ENCODE measurements around the gene DNAH17. TPM values are rescaled to one million over a fixed set of nuclear protein-coding genes. Genes with fewer than 3 reads are reported as not detected.

Gene DNAH17
- total RNA-seq, 1 donor from 2014 or later: not detected

GRCh38 chr17:78479369-78479768 lies 97.8 kb downstream of the DNAH17 start:
- TF ChIP-seq EZH2 (IDR thresholded peaks at IDR 0.05) (no peak), CTCF (IDR thresholded peaks at IDR 0.05) (no peak), EZH2phosphoT487 (IDR thresholded peaks at IDR 0.05) (no peak)
- Histone ChIP-seq H3F3A (ENCODE audit: low read depth) (no peaks in the 10 kb centered on the region), H3K4me2 (no peak overlapping the region), H3K4me1 (no peaks in the 10 kb centered on the region), H4K20me1 (ENCODE audit: low read depth) (no peaks in the 10 kb centered on the region), H3K27me3 (no peaks in the 10 kb centered on the region), H2AFZ (replicated peaks) (no peak overlapping the region), H3K9me3 (ENCODE audit: low read depth) (no peaks in the 10 kb centered on the region), H3K79me2 (ENCODE audit: low read depth) (no peaks in the 10 kb centered on the region), H3K4me3 (no peak overlapping the region), H3K36me3 (no peaks in the 10 kb centered on the region), H3K9ac (no peak overlapping the region), H3K27ac (no peak overlapping the region)
- H3K27me3 Mint-ChIP-seq (ENCODE audit: insufficient read depth, low read depth): peaks cover 13% of the 10 kb centered on the region
- no peaks in the 10 kb centered on the region for H3K9me3 Mint-ChIP-seq
- H3K36me3 Mint-ChIP-seq: no peaks in the 10 kb centered on the region
- H3K27ac Mint-ChIP-seq: no peak overlapping the region
- no peak overlapping the region for H3K4me3 Mint-ChIP-seq
- H3K4me1 Mint-ChIP-seq: no peaks in the 10 kb centered on the region
- DNase-seq (ENCODE audit: low spot score): no peak

- H3K4me1 Mint-ChIP-seq: no peaks in the 10 kb centered on the region
- no peaks in the 10 kb centered on the region for H3K9me3 Mint-ChIP-seq
- H3K4me3 Mint-ChIP-seq: no peak overlapping the region
- Histone ChIP-seq H3K4me3 (no peak overlapping the region), H3K79me2 (ENCODE audit: low read depth) (no peaks in the 10 kb centered on the region), H3K4me2 (no peak overlapping the region), H3K27me3 (no peaks in the 10 kb centered on the region), H3K9me3 (ENCODE audit: low read depth) (no peaks in the 10 kb centered on the region), H2AFZ (replicated peaks) (no peak overlapping the region), H3K4me1 (no peaks in the 10 kb centered on the region), H4K20me1 (ENCODE audit: low read depth) (no peaks in the 10 kb centered on the region), H3F3A (ENCODE audit: low read depth) (no peaks in the 10 kb centered on the region), H3K27ac (no peak overlapping the region), H3K9ac (no peak overlapping the region), H3K36me3 (no peaks in the 10 kb centered on the region)
- no peaks in the 10 kb centered on the region for H3K36me3 Mint-ChIP-seq
- no peak for DNase-seq (ENCODE audit: low spot score)
- H3K27me3 Mint-ChIP-seq (ENCODE audit: insufficient read depth, low read depth): peaks cover 10% of the 10 kb centered on the region
- TF ChIP-seq EZH2 (IDR thresholded peaks at IDR 0.05): no peak
- no peak for TF ChIP-seq CTCF (IDR thresholded peaks at IDR 0.05)
- no peak for TF ChIP-seq EZH2phosphoT487 (IDR thresholded peaks at IDR 0.05)
- H3K27ac Mint-ChIP-seq: no peak overlapping the region
Measured at GRCh38 chr17:78478757-78479297, 98.4 kb downstream of the DNAH17 start.

GRCh38 chr17:78477913-78478756 lies 99.1 kb downstream of the DNAH17 start:
- H3K4me2 ChIP-seq: no peak overlapping the region
- no peaks in the 10 kb centered on the region for H3K9me3 ChIP-seq (ENCODE audit: low read depth)
- H3K36me3 ChIP-seq: no peaks in the 10 kb centered on the region
- DNase-seq (ENCODE audit: low spot score): no peak
- Mint-ChIP-seq H3K9me3 (no peaks in the 10 kb centered on the region), H3K36me3 (no peaks in the 10 kb centered on the region), H3K27ac (no peak overlapping the region), H3K4me1 (no peaks in the 10 kb centered on the region), H3K4me3 (no peak overlapping the region), H3K27me3 (ENCODE audit: insufficient read depth, low read depth) (peaks cover 9% of the 10 kb centered on the region)
- H3K27me3 ChIP-seq: no peaks in the 10 kb centered on the region
- H4K20me1 ChIP-seq (ENCODE audit: low read depth): no peaks in the 10 kb centered on the region
- no peak overlapping the region for H3K27ac ChIP-seq
- H3K4me3 ChIP-seq: no peak overlapping the region
- no peaks in the 10 kb centered on the region for H3F3A ChIP-seq (ENCODE audit: low read depth)
- no peaks in the 10 kb centered on the region for H3K4me1 ChIP-seq
- no peak overlapping the region for H3K9ac ChIP-seq
- no peak for TF ChIP-seq CTCF (IDR thresholded peaks at IDR 0.05)
- no peak for TF ChIP-seq EZH2phosphoT487 (IDR thresholded peaks at IDR 0.05)
- no peak for TF ChIP-seq EZH2 (IDR thresholded peaks at IDR 0.05)
- no peak overlapping the region for H2AFZ ChIP-seq (replicated peaks)
- H3K79me2 ChIP-seq (ENCODE audit: low read depth): no peaks in the 10 kb centered on the region
